COR-L47 (cell line): Measurements from ENCODE around the gene YEATS2.
A peak's percentile ranks its signal among the peaks of the same experiment; 100 is the strongest.
"Not testable (repeated sequence)": the region's sequence is repeated elsewhere in the genome, so short reads cannot be mapped to it uniquely, and the experiment has no call there.

Experiments used
- DNase-seq: peaks from one replicate; lab custom pipeline; 2025; lab: John Stamatoyannopoulos, UW

YEATS2 gene

DNA sequence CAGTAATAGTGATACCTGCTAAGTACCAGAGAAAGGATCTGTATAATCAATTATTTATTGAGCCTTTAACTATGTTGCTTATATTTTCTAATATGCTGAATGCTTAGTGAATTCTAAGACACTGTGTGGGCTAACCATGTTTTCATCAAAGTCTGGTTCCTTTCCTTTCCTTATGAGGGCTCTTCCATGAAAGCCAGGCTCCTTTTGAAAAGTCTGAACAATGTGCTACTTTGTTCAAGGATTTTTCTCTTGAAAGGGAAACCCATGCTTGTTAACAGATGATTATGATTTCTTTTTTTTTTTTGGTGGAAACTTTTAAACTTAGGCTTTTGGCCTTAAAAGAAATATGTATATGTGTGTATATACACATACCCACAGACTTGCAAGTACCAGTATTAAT, 17.0 kb downstream of the YEATS2 start:
- DNase-seq: no peak

DNA sequence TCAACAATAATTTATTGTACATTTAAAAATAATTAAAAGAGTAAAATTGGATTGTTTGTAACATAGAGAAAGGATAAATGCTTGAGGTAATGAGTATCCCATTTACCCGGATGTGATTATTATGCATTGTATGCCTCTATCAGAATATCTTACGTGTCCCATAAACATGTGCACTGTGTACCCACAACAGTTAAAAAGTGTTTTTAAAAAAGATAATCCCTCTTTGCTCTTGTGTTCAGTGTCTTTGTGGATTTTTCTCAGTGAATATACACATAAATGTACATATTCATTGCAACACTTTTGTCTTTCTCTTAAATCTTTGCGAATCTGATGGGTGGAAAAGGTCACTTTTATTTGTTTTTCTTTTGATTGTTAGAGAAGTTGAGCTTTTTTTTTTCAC, 20.4 kb downstream of the YEATS2 start:
- no peak for DNase-seq

DNA sequence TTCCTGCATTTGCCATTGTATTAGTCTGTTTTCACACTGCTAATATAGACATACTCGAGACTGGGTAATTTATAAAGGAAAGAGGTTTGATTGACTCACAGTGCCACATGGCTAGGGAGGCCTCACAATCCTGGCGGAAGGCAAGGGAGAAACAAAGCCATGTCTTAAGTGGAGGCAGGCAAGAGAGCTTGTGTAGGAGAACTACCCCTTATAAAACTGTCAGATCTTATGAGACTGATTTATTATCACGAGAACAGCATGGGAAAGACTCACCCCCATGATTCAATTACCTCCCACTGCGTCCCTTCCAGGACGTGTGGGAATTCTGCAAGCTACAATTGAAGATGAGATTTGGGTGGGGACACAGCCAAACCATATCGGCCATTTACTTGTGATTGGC, 27.8 kb downstream of the YEATS2 start:
- no peak for DNase-seq

DNA sequence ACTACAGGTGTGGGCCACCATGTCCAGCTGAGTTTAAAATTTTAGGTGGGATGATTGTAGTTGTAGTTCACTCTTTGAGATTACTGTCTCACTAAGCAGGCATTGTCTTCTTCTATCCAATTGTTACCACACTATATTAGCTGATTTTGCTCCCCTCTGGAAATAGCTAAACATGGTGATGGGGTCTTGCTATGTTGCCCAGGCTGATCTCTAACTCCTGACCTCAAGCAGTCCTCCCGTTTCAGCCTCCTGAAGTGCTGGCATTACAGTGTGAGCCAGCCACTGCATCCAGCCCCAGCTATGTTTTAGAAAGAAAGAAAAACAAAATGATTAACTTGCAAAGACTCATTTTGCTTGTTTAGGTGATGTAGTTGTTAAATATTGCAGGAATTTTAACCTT, 30.6 kb downstream of the YEATS2 start:
- no peak for DNase-seq

DNA sequence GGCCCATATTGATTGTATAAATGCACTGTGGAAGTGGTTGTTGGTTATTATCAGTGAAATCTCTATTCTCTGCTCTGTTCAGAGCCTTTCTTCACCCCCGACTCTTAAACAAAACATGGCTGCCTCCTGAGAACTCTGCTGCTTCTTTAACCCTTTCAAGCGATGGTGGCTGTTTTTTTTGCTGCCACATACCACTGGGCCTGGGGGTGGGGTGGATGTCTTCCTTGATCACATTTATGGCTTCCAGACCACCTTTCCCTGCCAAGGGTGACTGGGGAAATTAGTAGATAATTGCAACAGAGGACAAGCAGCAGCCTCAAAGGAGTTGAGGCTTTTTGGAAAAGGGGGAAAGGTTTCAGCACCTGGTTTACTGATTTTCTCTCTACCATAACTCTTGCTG, 32.8 kb downstream of the YEATS2 start:
- DNase-seq: no peak

DNA sequence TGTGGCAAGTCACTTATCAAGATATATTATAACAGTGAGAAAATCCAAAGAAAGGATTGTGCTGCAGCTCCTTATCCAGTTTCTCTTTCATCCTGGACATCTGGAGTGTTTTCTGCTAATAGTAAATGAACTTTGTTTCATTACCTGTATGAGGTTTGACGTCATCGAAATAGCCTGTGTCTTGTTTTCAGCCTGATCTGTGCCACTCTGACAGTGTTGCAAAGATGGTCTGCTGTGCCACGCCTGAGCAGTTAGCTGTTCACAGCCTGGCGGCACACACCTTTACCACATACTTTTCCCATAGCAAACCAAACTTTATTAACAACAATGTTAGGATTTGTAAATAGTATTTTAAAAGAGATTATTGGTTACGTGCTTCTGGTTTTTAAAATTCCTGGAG, 34.0 kb downstream of the YEATS2 start:
- DNase-seq: no peak

DNA sequence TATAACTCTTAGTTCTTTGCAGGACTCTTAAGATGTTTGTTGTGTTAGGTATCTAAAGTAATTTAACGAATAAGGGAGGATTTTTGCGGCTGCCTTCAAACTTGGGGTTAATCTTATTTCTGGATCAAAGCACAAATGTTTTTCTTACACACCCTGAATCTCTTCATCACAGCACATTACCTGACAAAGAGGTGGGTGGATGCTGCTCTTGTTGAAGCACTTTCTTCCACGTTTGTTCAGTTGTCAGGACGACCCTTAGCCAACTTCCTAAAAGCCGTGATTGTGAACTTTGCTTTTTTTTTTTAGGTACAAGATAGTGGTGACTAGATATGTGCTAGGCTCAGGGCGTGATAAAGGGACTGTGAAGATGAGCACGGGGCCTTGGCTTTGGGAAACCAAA, 36.0 kb downstream of the YEATS2 start:
- no peak for DNase-seq

DNA sequence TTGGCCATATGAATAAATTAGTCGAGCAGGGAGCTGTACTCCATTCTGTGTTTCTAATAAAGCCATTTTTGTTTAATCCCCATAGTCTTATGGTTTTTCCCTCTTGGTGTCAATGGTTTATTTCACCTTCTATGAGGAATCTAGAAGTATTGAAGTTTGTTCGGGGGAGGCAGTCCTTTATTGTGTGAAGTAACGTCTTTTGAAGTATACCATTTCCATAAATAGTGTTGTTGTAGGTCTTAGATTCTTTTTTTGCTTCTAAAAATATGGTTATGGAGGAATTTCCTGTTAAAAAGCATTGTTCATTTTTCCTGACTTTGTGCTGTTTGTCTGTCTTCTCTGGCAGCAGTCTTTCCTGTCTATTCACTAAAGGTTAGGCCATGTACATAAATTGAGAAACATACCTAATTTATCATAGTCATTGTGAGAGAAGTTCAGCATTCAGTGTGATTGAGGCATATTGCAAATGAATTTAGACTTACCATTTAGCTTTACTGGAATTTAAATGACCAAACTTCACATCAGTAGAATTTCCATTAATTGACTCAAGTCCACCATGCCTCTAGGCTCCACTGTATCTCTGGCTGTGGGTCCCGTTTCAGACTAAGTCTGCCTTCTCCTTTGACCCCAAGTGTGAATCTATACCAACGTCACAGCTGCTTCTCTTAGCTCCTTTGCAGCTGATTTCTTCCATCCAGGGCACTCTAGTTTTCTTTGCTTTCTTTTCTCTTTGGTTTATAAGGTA, 37.3 kb downstream of the YEATS2 start:
- DNase-seq: no peak

DNA sequence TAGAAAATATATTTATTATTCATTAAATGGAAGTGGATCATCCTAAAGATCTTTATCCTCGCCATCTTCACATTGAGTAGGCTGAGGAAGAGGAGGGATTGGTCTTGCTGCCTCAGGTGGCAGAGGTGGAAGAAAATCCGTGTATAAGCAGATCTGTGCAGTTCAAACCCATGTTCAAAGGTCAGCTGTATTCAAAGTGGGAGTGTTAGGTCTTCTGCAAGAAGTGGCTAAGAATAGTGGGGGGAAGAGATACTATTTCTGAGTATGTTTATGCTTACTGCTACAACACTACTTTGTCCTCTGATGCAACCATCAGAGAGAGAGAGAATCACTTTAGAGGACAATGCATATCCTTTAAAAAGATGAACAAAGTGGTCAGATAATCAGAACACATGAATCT, 39.5 kb downstream of the YEATS2 start:
- no peak for DNase-seq

DNA sequence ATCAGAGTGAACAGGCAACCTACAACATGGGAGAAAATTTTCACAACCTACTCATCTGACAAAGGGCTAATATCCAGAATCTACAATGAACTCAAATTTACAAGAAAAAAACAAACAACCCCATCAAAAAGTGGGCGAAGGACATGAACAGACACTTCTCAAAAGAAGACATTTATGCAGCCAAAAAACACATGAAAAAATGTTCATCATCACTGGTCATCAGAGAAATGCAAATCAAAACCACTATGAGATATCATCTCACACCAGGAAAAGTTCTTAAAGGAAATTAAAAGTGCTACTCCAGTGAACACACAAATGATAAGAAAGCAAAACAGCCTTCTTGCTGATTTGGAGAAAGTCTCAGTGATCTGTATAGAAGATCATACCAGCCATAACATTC, 42.6 kb downstream of the YEATS2 start:
- not testable (repeated sequence) for DNase-seq

DNA sequence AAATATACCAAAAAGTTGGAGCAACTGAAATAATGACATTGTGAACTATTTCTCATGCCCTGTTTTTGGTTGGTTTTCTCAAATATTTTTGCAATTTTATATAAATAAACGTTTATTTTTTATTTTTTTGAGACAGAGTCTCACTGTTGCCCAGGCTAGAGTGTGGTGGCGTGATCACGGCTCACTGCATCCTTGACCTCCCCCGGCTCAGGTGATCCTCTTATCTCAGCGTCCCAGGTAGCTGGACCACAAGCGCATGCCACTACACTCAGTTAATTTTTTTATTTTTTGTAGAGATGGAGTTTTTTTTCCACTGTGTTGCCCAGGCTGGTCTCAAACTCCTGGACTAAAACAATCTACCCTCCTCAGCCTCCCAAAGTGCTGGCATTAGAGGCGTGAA, 45.6 kb downstream of the YEATS2 start:
- no peak for DNase-seq

DNA sequence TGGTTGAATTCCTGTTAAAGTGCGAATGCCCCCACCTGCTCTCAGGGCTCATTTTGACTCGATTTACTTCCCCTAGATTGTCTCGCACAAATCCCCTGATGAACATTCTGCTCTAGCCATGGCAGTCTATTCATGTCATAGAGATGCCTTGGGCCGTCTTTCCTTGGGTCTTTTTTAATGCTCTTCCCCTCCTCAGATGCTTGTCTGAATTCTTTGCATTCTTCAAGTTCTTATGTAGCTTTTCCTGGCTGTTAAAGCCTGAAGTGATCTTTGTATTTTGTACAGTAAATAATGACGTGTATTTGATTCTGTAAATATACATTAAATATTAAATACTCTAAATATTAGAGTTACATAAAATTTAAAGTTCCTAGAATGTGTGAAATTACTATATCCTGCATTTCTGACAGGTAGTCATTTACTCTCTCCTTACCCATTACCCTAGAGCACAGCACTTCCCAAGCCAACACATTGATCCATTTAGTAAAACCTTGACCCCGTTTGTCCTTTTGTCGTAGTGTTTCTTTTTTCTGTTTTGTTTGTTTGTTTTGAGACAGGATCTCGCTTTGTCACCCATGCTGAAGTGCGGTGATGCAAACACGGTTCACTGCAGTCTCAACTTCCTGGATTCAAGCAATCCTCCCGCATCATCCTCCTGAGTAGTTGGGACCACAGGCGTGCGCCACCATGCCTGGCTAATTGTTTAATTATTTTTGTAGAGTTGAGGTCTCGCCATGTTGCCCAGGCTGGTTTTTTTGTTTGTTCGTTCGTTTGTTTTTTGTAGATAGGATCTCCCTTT, 47.9 kb downstream of the YEATS2 start:
- no peak for DNase-seq

DNA sequence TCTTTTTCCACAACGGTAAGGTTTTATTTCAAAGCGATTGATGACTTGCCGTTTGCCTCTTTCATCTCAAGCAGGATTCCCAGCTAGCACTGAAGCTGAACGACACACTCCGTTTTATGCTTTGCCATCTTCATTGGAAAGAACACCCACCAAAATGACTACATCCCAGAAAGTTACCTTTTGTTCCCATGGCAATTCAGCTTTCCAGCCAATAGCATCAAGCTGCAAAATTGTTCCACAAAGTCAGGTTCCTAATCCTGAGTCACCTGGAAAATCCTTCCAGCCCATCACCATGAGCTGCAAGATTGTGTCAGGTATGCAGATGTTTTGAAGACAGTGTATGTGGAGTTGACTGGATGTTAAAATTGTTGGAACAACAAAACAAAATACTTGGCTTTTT, 56.5 kb downstream of the YEATS2 start:
- DNase-seq: no peak

DNA sequence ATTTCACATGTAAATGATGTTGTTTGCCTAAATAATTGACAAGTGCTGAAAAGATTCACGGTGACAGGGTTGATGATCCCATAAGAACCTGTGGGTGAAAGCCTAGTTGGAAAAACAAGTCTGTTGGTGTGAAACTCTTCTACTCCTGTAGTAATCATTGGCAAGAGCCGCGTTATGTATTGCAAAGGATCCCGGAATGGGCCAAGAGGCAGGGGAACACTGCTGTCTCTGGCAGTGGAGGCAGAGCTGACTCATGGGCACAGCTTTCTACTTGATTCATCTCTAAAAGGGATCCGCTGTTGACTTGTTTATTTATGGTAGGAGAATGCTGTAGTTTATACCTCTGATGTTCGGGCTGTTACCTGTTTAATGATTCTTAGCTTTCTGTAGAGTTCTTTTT, 64.7 kb downstream of the YEATS2 start:
- no peak for DNase-seq

DNA sequence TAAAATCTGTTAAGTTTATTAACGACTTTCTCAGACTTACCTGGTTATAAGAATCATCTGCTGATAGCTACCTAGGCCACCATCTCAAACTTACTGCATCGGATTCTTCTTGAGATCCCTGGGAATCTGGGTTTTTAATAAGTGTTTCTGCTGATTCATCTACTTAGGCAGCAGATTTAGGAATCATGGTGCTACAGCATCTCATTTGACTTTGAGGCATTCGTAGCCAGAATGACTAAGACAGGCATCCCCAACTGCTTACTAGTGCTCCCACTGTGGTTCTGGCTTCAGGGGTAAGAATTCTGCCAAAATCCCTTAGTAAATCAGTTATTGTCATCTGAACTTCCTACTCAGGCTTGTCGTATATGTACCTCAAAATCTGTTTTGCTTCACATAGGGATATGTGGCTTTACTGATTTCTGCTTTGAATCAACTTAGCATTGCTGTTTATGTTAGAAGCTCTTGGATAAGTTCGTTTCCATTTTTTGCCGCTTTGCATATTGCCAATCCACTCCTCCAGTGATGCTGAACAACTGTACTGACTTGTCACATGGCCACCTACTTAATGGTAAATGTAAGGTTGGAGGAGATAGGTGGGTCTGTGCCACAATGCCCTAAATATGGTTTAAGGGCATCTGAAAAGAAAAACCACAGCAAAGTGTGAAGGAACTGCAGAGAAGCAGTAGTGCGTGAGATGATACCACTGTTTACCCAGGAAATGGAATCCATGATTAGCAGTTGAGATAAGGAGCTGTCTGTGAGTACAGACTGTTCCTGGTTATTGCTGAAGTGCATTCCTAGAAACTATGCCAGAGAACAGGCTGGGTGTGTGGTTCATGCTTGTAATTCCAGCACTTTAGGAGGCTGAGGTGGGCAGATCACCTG, 67.5 kb downstream of the YEATS2 start:
- DNase-seq: no peak

DNA sequence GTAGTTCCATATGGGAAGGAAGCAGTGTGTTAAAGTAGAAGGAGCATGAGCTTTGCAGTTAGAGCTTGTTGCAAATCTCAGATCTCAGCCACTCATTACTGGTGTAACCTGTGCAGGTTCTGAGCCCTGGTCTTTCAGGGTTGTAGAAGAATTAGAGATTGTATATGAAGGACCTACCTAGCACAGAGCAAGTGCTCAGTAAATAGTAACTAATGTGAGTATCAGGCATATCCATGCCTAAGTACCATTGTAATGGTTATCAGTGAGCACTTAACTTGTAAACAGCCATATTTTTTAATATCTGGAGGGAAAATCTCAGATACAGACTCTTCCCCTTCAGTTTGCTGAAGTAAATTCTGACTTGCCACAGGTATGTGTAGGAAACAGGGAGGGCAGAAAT, 68.5 kb downstream of the YEATS2 start:
- DNase-seq: no peak

DNA sequence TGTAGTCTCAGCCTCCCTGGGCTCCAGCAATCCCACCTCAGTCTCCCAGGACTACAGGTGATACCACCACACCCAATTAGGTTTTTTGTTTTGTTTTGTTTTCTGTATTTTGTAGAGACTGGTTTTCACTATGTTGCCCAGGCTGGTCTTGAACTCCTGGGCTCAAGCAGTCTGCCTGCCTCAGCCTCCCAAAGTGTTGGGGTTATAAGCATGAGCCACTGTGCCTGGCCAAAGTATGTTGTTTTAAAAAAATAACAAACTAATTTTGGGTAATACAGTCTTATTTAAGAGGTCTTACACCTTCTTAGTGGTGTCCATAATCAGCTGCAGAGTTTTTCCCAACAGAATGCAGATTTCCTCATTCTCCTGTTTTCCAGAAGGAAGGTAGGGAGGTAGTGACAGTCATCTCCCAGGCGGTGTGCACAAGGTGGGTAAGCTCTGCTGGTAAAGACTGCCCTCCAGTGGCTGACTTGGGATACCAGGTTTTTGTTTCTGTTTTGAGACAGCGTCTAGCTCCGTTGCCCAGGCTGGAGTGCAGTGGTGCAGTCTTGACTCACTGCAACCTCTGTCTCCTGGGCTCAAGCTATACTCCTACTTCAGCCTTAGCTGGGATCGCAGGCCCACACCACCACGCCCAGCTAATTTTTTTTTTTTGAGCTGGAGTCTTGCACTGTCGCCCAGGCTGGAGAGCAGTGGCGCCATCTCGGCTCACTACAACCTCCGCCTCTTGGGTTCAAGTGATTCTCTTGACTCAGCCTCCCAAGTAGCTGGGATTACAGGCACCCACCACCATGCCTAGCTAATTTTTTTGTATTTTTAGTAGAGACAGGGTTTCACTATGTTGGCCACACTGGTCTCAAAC, 69.4 kb downstream of the YEATS2 start:
- peak; percentile 75 for DNase-seq

DNA sequence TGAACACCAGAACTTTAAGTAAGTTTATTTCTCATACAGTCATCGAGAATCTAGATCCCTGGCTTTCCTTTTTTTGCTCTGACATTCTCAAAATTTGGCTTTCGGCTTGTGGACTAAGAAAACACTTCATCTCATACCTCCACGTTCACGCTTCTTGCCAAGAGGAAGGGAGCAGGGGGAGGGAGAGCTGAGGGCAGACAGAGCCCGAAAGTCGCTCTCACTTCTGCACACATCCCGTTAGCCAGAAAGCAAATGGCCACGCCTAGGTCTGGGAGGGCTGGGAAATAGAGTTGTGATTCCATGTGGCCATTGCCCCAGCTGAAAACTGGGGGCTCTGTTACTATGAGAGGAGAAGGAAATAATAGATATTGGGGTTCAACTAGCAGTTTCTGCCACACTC, 70.5 kb downstream of the YEATS2 start:
- no peak for DNase-seq

DNA sequence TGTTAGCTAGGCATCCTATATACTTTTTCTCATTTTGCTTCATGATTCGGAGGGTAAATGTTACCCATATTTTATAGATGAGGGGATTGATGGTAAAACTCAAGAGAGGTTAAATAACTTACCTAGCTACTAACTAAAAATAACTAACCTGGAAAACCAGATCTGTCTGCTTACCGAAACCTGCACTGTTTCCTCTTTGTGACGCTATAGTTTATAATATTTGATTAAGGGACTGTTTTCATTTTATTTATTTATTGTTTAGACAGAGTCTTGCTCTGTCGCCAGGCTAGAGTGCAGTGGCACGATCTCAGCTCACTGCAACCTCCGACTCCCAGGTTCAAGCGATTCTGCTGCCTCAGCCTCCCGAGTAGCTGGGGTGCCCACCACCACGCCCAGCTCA, 71.9 kb downstream of the YEATS2 start:
- no peak for DNase-seq

DNA sequence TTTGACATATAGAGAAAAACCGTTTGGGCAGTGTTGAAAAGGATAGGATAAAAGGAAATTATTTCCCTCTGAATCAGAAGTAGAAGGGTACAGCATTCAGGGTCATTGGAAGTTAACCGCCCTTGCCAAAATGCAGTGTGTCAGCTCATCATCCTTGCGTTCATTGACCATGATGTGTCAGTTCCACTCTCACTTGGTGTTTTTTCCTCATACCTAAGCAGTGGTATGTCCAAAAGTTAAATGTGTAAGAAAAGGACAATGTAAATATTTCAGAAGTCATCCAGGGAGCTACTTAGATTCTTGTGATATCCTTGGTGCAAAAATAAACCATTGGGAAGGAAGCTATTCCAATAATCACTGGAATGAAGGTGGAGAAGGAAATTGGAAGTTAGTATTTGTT, 77.0 kb downstream of the YEATS2 start:
- DNase-seq: no peak

DNA sequence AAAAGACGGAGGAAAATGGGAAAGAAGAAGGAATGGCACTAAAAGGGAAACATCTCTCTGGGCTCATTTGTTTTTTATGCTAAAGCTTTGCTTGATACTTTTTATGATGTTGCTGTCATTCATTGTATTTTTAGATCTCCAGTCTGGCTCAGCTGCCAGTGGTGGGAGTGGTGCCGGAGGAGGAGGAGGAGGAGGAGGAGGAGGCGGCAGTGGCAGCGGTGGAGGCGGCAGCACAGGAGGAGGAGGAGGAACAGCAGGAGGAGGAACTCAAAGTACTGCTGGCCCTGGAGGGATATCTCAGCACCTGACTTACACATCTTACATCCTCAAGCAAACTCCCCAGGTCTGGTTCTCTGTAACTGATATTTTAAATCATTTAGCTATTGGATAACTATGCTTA, 78.2 kb downstream of the YEATS2 start:
- no peak for DNase-seq

DNA sequence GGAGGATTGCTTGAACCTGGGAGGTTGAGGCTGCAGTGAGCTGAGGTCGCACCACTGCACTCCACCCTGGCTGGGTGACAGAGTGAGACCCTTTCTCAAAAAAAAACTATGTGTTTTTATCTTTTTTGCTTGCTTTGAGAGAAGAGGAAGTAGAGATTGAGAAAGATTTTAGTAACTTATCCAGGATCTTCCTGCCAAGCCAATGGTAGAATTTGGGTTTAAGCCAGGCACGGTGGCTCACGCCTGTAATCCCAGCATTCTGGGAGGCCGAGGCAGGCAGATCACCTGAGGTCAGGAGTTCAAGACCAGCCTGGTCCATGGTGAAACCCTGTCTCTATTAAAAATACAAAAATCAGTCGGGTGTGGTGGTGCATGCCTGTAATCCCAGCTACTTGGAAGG, 78.9 kb downstream of the YEATS2 start:
- DNase-seq: not testable (repeated sequence)
